Duodenal mucosa (tissue), 2 donors: Measurements from ENCODE around the gene S1PR4.

ENCODE experiments used
- H3K27ac ChIP-seq: one replicate; pipeline ENCODE4 v1.7.0; 2013; ENCODE audit warnings: low read depth, low read length
- H3K27me3 ChIP-seq, 2 donors: one replicate each; pipeline ENCODE4 v1.7.0; 2013; ENCODE audit warnings: low read length in 2 of 2, control low read depth in 1 of 2; ENCODE audit not compliant: insufficient read depth in 2 of 2, control insufficient read depth in 1 of 2
- H3K36me3 ChIP-seq, 2 donors: one replicate each; pipeline ENCODE4 v1.7.0; 2013; ENCODE audit warnings: low read length in 2 of 2, control low read depth in 1 of 2; ENCODE audit not compliant: insufficient read depth in 2 of 2, control insufficient read depth in 1 of 2
- H3K4me1 ChIP-seq, 2 donors: one replicate each; pipeline ENCODE4 v1.7.0; 2013; ENCODE audit warnings: low read length in 2 of 2, control low read depth in 1 of 2; ENCODE audit not compliant: insufficient read depth in 2 of 2, control insufficient read depth in 1 of 2
- H3K4me3 ChIP-seq, 2 donors: one replicate each; pipeline ENCODE4 v1.7.0; 2013; ENCODE audit warnings: low read length in 2 of 2, low read depth in 1 of 2
- H3K9ac ChIP-seq, 2 donors: one replicate each; pipeline ENCODE4 v1.7.0; 2013; ENCODE audit warnings: low read length in 2 of 2, low read depth in 1 of 2
- H3K9me3 ChIP-seq, 2 donors: one replicate each; pipeline ENCODE4 v1.7.0; 2013; ENCODE audit warnings: low read length in 2 of 2, control low read depth in 1 of 2; ENCODE audit not compliant: control insufficient read depth in 1 of 2

Gene S1PR4

DNA sequence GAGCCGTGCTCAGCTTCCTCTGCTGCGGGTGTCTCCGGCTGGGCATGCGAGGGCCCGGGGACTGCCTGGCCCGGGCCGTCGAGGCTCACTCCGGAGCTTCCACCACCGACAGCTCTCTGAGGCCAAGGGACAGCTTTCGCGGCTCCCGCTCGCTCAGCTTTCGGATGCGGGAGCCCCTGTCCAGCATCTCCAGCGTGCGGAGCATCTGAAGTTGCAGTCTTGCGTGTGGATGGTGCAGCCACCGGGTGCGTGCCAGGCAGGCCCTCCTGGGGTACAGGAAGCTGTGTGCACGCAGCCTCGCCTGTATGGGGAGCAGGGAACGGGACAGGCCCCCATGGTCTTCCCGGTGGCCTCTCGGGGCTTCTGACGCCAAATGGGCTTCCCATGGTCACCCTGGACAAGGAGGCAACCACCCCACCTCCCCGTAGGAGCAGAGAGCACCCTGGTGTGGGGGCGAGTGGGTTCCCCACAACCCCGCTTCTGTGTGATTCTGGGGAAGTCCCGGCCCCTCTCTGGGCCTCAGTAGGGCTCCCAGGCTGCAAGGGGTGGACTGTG is 1.2 kb downstream of the S1PR4 start:
- Histone ChIP-seq H3K27me3 (no peaks in the 10 kb centered on the region), H3K9ac (peak overlapping the region; percentile 43 to 66), H3K9me3 (no peaks in the 10 kb centered on the region), H3K4me3 (peak overlapping the region; percentile 53 to 55), H3K36me3 (no peaks in the 10 kb centered on the region), H3K27ac (no peak overlapping the region), H3K4me1 (peaks cover 16 to 21% of the 10 kb centered on the region in 2 donors)

- Histone ChIP-seq H3K4me3 (no peak overlapping the region), H3K36me3 (no peaks in the 10 kb centered on the region), H3K9ac (no peak overlapping the region), H3K27me3 (no peaks in the 10 kb centered on the region), H3K9me3 (no peaks in the 10 kb centered on the region), H3K27ac (no peak overlapping the region), H3K4me1 (peaks cover 20 to 34% of the 10 kb centered on the region in 2 donors)
Measured at GRCh38 chr19:3183721-3184641, 5.4 kb downstream of the S1PR4 start.

GRCh38 chr19:3184847-3185460 is 6.4 kb downstream of the S1PR4 start:
- H3K27me3 ChIP-seq: no peaks in the 10 kb centered on the region
- H3K27ac ChIP-seq: peak overlapping the region; percentile 79
- H3K9ac ChIP-seq: peak overlapping the region; percentile 60 to 94
- H3K4me3 ChIP-seq: peak overlapping the region; percentile 81
- peaks cover 29 to 43% of the 10 kb centered on the region in 2 donors for H3K4me1 ChIP-seq
- H3K36me3 ChIP-seq: peaks cover 0 to 3% of the 10 kb centered on the region in 2 donors
- no peaks in the 10 kb centered on the region for H3K9me3 ChIP-seq

GRCh38 chr19:3185461-3186159 is 7.0 kb downstream of the S1PR4 start, which contains the start of gene NCLN:
NCLN (plus strand) TSS chr19:3185930; CDS start chr19:3186031, 101 bp downstream.
- Histone ChIP-seq H3K27ac (peak within 1 kb of the TSS; percentile 79), H3K27me3 (no peaks in the 10 kb centered on the region), H3K9me3 (no peaks in the 10 kb centered on the region), H3K36me3 (peaks cover 0 to 3% of the 10 kb centered on the region in 2 donors), H3K4me3 (peak within 1 kb of the TSS; percentile 84 to 90), H3K4me1 (peaks cover 33 to 48% of the 10 kb centered on the region in 2 donors), H3K9ac (peak within 1 kb of the TSS; percentile 88 to 94)

GRCh38 chr19:3186160-3186688 is 7.7 kb downstream of the S1PR4 start:
- Histone ChIP-seq H3K36me3 (peaks cover 0 to 3% of the 10 kb centered on the region in 2 donors), H3K9ac (peak overlapping the region; percentile 88 to 94), H3K4me3 (peak overlapping the region; percentile 84 to 90), H3K27me3 (no peaks in the 10 kb centered on the region), H3K4me1 (peaks cover 33 to 48% of the 10 kb centered on the region in 2 donors), H3K27ac (peak overlapping the region; percentile 50), H3K9me3 (no peaks in the 10 kb centered on the region)

DNA sequence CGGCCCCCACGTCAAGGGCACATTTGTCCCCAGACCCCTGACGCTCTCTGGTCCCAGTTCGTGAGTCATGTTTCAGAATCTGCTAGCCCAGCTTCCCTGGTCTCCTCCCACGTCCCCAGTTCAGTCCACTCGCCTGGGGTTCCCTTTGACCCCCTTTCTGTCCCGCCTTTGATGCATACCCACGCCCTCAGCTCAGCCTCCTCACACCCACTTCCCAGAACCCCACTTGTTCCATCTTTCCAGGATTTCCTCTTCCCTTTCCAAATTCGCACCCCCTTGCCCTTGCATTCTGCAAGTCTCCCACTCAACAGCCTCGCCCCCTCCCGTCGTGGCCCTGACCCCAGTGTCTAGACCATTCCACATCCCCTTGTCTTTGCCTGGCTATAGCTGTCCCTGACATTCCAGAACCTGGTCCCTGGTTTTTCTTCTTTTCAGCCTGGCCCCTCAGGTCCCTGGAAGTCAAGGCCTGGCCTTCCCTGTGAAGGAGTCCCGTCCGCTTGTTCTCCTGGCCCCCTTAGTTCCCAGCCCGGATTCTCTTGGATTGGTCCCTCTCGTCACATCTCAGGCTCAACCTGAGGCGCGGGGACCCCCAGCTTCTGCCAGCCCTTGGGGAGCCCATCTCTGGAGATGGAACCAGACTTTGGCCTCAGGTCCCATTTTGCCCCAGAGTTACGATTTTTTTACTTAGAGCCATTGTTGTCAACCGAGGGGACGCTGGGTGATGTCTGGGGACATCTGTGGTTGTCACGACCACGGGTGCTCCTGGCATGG is 8.5 kb downstream of the S1PR4 start:
- Histone ChIP-seq H3K4me1 (peaks cover 33 to 48% of the 10 kb centered on the region in 2 donors), H3K27me3 (no peaks in the 10 kb centered on the region), H3K4me3 (peak overlapping the region; percentile 84 to 90), H3K9ac (peak overlapping the region; percentile 88 to 94), H3K36me3 (peaks cover 0 to 3% of the 10 kb centered on the region in 2 donors), H3K9me3 (no peaks in the 10 kb centered on the region), H3K27ac (no peak overlapping the region)

GRCh38 chr19:3187662-3188511 is 9.3 kb downstream of the S1PR4 start:
- peaks cover 3 to 5% of the 10 kb centered on the region in 2 donors for H3K36me3 ChIP-seq
- peak overlapping the region; percentile 84 to 90 for H3K4me3 ChIP-seq
- peak overlapping the region; percentile 96 for H3K27ac ChIP-seq
- H3K9ac ChIP-seq: peak overlapping the region; percentile 88 to 94
- H3K4me1 ChIP-seq: peaks cover 33 to 48% of the 10 kb centered on the region in 2 donors
- no peaks in the 10 kb centered on the region for H3K9me3 ChIP-seq
- H3K27me3 ChIP-seq: no peaks in the 10 kb centered on the region

- peaks cover 11 to 15% of the 10 kb centered on the region in 2 donors for H3K36me3 ChIP-seq
- peak overlapping the region; percentile 96 for H3K27ac ChIP-seq
- peak overlapping the region; percentile 88 to 94 for H3K9ac ChIP-seq
- no peaks in the 10 kb centered on the region for H3K27me3 ChIP-seq
- no peaks in the 10 kb centered on the region for H3K9me3 ChIP-seq
- peak overlapping the region; percentile 84 to 90 for H3K4me3 ChIP-seq
- peaks cover 33 to 48% of the 10 kb centered on the region in 2 donors for H3K4me1 ChIP-seq
Measured at GRCh38 chr19:3188627-3189596, 10.3 kb downstream of the S1PR4 start.
